HTR-8/SVneo (cell line): Measurements from ENCODE around the gene HPGDS.
"Not testable (repeated sequence)": the region's sequence is repeated elsewhere in the genome, so short reads cannot be mapped to it uniquely, and the experiment has no call there.

Source experiments
- DNase-seq: peaks from one replicate; pipeline ENCODE4 v3.0.0; 2011; ENCODE audit warnings: low spot score, mixed read lengths; ENCODE audit not compliant: insufficient read length
- FAIRE-seq: peaks from 2 replicates; lab custom pipeline; 2011; peaks lifted over from hg19 to GRCh38; lab: Jason Lieb, UNC

HPGDS gene

DNA sequence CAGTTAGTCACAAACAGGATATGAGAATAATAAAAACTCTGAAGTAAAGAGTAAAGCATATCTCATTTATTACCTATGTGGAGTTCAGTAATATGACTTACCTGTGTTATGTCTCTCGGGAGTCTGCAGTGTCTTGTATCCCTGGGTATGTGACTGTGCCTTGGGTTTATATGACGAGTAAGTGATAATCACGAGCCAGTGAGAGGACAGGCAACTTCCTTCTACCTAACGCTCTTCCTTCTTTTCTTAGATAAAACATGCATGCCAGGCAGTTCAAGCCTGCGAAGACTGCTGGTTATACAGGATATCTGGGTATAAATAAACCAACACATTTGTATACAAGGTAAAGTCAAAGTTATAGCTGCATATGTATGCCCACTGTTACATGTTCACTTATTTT is at the start of gene HPGDS:
Gene HPGDS, minus strand, starts transcription at position 143 of the 400 bp plus-strand sequence. CDS start 8,207 bp downstream, outside the sequence.
- no peak for DNase-seq
- no peak for FAIRE-seq

DNA sequence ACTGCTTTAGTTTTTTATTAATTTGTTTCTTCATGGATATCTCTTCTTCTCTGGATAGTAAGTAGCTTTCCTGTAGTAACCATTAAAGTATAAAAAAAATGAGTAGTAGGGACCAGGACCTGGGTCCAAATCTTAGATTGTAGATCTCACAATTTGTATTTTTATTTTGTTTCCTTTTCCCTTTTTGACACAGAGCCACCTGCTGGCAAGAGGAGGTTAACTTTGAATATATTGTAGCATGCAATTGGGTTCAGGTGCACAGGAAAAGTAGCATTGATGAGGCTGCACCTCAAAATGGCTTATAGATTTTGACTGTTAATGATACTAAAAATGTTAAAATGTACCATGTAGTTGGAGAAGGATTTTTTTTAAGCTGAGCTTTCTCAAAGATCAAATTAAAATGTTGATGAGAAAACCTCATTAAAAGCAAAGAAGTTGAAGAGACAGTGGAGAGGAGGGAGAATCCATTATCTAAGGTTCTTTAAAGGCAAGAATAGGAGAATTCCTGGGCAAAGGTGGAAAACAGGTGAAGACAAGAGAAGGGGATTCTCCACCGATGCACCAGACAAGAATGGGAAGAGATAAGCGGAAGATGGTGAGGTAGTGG is 48.3 kb upstream of the HPGDS start:
- no peak for FAIRE-seq
- DNase-seq = no peak

DNA sequence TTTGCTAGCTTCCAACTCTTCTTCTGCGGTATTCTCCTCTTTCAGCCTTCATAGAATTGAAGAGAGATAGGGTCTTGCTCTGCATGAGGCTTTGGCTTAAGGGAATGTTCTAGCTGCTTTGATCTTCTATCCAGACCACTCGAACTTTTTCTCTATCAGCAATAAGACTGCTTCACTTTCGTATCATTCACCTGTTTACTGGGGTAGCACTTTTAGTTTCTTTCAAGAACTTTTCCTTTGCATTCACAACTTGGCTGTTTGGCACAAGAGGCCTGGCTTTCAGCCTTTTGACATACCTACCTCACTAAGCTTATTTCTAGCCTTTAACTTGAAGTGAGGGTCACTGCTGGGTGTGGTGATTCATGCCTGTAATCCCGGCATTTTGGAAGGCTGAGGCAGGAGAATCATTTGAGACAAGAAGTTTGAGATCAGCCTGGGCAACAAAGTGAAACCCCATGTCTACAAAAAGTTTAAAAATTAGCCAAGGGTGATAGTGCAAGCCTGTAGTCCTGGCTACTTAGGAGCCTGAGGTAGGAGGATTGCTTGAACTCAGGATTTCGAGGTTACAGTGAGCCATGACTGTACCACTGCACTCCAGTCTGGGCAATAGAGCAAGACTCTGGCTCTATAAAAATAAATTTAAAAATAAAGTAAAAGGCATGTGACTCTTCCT is 47.1 kb upstream of the HPGDS start:
- no peak for FAIRE-seq
- DNase-seq = no peak

DNA sequence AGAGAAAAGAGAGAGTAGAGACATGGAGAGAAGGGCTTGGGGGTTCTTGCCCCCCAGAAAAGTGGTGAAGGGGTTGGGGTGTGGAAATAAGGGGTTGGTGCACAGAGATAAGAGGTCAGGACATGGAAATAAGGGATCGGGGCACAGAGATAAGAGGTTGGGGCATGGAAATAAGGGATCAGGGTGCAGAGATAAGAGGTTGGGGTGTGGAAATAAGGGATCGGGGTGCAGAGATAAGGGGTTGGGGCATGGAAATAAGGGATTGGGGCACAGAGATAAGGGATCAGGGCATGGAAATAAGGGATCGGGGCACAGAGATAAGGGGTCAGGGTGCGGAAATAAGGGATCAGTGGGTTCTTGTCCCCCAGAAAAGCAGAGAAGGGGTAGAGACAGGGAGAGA is 45.3 kb upstream of the HPGDS start:
- not testable (repeated sequence) for DNase-seq, FAIRE-seq

DNA sequence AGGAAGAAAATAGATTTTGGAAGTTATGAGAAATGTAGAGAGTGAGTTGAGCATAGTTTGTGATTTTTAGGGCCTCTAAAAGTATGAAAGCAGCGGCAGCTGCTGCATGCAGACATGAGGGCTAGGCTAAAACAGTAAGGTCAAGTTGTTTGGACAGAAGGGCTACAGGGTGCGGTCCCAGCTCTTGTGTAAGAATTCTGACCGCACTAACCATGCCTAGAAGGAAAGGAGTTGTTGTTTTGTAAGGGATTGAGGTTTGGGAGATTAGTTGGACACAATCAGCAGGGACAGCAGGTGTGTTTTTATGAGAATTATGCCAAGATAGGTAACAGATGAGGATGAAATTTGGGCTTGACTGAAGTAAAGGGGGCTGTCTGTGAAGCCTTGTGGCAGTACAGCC is 42.8 kb upstream of the HPGDS start:
- not testable (repeated sequence) for FAIRE-seq, DNase-seq

DNA sequence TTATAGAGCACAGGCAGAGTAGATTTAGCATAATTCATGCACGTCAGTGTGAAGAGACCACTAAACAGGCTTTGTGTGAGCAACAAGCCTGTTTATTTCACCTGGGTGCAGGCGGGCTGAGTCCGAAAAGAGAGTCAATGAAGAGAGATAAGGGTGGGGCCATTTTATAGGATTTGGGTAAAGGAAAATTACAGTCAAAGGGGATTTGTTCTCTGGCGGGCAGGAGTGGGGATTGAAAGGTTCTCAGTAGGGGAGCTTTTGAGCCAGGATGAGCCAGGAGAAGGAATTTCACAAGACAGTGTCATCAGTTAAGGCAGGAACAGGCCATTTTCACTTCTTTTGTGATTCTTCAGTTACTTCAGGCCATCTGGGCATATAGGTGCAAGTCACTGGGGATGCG is 40.3 kb upstream of the HPGDS start:
- FAIRE-seq = not testable (repeated sequence)

DNA sequence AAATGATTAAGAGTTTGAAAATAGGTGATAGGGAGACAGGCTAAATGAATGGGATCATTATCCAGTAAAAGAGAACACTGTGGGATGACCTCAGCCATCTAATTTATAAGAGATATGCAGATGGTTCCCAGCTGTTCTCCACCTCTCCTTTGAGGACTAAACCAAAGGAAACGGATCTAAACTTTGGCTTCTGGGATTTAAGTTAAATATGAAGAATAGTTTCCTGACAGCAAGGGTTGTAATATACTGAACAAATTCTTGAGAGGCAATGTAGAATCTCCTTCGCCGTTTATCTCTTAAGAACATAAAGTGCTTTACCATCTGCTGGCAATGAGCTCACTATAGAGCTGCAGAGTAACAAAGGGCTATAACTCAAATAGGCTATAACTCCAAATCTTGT is 35.4 kb upstream of the HPGDS start:
- FAIRE-seq (no peak), DNase-seq (no peak)

More for the DNA sequence above, 40.3 kb upstream of the HPGDS start:
- DNase-seq = not testable (repeated sequence)

DNA sequence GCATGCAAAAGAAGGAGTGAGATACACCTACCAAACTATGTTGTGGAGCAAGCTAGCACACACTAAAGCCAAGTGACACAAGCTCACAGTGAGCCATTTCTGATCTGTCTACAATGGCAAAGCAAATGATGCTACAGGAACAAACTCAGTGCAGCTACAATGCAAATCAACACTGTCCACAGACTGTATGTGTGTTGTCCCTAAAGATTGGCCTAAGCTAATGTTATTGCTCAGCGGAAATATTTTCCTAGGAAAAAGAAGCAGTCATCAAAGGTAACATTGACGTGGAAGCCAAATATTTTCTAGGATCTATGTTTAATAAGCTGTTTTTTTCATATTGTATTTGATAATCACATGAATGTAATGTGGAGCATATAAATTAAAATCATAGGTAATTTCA is 34.7 kb upstream of the HPGDS start:
- DNase-seq (no peak), FAIRE-seq (no peak)

DNA sequence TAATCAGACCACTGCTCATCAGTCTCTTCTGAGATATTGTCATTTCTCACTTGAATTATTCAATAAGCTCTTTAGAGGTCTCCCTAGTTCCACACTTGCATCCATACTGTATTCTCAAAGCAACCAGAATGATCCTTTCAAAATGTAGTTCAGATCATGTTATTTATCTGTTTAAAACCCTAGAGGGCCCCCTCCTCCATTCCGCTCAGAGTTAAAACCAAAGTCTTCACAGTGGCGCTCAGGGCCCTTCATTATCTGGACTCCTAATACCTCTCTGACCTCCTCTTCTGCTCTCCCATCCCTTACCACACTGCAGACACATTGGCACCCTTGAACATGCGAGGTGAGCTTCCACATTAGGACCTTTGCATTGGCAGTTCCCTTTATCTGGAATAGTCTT is 32.7 kb upstream of the HPGDS start:
- no peak for DNase-seq
- no peak for FAIRE-seq

DNA sequence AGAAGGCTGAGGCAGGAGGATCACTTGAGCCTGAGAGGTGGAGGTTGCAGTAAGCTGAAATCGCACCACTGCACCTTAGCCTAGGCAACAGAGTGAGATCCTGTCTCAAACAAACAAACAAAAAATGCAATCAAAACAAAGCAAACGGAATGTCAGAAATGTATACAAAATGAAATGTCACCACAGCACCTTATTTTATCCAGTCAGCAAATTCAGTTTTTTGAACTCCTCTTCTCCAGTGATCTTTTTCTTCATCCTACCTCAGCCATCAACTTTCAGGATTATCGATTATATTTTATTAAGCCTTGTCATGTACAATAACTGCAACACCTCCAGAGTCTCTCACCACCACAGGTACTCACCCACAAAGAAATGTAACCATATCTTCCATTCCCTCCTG is 31.1 kb upstream of the HPGDS start:
- no peak for FAIRE-seq
- DNase-seq = no peak

DNA sequence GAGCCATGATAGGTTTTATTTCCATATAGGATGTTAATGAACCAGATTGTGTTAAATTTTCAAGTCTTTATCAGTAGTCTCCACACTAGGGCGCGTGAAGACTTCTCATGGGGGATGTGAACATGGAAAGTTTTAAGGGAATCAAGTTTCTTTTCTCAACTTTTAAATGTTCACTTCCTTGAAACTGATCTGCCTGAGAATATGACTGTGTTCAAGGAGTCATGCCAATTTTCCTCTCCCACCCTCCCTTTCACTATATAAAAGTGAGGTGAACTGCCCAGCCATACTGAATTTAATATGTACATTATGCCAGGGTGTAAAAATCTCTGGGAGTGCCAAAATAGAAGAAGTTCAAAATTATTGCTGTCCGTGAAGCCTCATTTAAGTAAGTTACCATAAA is 30.4 kb upstream of the HPGDS start:
- DNase-seq (no peak), FAIRE-seq (no peak)

DNA sequence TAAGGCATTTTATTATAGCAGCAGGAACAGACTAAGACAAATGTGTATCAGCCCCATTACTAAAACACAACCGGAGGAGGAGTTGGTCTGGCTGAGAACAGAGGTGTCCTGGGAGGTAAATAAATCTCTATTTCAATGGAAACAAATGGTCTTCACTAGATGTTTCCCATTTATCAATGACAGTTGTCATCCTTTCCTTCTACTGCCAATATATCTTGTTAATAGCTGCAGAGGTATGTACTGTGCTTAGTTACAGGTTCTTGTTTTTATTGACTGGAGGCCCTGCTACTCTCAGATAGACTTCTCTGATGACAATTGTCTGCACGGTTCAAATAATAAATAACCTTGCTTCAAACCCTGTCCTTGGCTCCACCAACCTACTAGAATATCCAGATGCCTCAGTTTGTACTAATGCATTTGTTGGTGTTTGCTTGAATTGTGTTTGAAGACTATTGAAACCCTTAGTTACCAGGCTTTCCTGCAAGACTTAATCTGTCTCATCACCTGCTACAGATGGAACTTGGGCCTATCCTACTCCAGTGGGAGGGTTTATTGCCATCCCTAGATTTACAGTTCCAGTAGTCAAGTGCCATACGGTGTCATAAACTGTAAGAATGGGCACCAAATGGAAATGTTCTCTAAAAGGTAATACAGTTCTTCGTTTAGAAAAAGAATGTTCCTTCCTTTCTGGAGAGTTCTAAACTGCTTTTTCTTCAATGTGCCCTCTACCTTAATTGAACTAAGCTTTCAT is 29.8 kb upstream of the HPGDS start:
- DNase-seq = no peak

DNA sequence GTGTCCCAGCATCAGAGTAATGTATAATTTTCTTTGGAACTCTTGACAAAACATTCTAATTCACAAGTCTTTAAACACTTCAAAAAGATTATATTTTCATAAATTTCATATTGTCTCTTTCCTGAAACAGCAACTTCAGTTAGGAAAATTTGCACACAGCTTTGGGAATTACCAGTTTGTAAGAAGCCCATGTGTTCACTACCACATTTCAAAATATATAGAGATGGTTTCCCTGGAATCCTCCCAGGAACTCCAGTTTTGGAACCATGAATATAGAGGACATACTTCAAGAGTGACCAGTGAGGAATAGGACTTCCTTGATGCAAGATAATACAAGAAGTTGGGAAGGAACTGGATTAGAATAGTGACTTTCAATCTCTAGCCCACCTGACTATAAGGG is 28.7 kb upstream of the HPGDS start:
- FAIRE-seq = no peak
- DNase-seq = no peak

More for the DNA sequence above, 29.8 kb upstream of the HPGDS start:
- FAIRE-seq = no peak

DNA sequence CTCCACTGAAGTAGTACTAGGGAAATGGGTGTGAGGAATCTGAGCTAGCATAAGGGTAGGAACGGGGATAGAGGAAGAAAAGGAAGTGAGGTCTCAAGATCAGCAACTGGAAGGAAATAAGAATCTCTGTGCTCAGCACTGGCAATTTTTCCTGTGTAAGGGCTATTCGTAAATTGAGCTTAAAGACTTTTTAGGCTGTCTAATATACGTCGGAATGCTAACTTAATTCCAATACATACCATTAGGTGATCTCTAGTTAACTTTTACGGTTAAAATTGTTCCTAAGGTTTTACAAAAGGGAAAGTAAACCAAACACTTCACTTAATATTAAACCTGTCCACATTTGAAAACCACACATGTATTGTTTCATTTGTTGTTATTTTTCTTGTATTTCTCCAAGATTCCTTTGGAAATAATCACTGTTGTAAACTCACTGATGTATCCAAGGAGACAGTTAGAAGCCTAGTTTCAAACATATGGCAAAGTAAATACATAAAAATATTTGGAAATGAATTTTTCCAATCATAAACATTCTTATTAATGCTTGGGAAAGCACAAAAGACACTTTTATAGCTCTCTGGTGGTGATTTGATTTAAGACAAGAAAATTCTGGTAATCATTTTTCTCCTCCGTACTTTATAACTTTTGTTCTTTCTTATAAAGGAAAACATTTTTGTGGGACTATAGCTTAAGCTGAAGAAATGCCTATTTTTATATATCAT is 28.1 kb upstream of the HPGDS start:
- DNase-seq = no peak
- no peak for FAIRE-seq

DNA sequence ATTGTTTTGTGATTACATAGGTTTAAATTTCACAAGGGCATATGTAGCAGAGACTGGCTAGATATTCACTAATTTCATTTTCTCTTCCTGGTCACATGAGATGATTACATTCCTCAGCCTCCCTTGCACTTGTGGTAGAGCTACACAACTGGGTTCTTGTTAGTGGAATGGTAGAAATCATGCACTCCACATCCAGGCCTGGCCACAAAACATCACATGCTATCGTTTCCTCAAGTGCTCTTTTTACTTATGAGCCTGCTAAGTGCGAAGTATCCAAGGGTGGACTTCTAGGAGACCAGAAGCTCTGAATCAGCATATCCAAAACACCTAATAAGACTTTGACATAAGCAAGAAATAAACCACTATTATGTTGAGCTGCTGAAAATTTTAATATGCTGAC is 26.4 kb upstream of the HPGDS start:
- DNase-seq (no peak), FAIRE-seq (no peak)

DNA sequence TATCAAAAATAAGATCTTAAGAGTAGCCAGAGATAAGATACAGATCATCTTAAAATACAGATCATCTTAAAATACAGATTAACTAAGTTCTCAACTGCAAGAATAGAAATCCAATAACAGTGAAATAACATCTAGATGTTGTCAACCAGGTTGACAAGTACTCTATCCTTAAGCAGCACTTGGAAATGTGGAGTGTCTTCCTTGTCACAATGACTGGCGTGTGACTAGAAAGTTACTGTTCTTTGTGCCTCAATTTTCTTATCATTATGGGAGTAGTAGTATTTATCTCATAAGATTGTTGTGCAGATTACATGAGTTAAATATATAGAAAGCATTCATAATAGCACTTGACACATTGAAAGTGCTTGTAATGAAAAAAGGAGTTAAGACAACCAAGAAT is 25.8 kb upstream of the HPGDS start:
- DNase-seq (no peak), FAIRE-seq (no peak)

DNA sequence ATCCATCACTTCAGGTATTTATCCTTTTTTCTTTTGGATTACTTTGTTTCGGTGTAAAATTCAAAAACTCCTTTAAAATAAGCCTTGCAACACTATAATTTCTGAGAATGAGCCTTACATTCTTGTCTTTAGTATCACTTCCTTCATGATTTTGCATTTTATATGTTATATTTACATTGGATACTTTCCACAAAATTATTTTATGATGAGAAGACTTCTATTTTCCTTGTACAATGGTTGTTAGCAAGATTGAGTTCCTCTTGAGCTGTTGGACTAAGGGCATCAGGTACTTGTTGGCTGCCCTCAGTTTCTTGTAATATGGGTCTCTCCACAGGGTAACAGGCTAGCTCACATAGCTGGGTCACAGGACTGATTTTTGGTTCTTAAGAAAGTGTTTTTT is 22.7 kb upstream of the HPGDS start:
- no peak for FAIRE-seq
- DNase-seq = no peak

DNA sequence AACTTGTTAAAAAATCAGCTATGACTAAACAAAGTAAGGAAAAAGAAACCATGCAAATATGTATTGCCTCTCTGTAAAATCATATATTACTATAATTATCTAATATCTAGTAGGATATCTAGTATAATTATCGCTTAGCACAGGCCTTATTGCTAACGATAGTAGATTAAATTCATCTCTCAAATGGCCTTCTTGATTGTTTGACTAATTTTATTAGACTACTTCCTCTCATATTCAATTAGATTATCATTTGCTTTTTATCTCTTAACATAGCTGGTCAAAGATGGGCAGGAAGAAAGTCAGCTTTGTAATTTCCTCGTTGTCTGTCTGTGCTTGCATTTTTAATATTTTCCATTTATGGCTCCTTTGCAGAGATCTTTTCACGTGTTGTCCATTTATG is 21.9 kb upstream of the HPGDS start:
- DNase-seq = no peak
- no peak for FAIRE-seq

DNA sequence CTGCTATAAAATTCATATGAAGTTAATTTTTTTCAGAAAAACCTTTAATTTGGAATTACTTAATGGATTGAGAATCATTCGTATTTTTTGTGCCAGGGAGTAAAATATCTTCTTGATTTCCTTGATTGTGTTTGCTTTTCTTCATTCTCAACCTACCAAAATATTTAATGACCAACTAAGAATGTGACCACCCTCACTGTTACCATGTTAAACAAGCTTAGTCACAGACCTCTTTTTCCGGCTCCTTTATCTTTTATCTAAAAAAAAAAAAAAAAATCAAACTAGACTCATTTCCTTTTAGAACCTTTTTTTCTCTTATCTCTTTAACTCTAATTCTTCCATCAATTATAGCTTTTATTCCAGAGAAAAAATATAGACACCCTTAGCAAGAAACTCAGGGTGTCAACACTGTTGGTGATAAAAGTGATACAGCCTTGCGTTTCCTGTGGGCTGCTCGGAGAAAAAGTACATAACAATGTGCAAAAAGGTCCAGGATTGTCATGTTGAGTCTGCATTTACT is 20.6 kb upstream of the HPGDS start:
- FAIRE-seq = no peak

DNA sequence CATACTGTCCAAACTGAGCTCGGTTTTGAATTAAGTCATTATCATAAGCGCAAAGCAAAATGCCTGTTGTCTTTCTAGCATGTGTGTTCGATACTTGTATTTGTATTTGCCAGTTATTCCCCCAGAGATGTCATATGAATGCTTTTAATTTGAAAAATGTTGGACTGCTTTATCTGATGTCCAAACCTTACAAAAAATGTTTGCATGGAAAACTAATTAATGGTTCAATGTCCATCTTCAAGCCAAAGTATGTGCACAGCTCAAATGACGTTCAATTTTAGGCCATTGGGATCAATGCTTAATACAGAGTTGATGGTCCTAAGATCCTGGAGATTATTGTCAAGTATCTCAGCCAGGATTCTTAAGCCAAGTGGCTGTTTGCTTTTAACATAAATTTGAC is 17.2 kb upstream of the HPGDS start:
- DNase-seq (no peak), FAIRE-seq (no peak)

More for the DNA sequence above, 20.6 kb upstream of the HPGDS start:
- no peak for DNase-seq
